Endothelial cell (in vitro differentiated cells): ENCODE data around the gene OR5B3. TPM values are rescaled to one million over a fixed set of nuclear protein-coding genes. Genes with fewer than 3 reads are reported as not detected.

Source experiments
- DNase-seq: peaks from one replicate; pipeline ENCODE4 v3.0.0; 2021; ENCODE audit warnings: low spot score
- H3K27ac Mint-ChIP-seq: one replicate; pipeline ENCODE4 v1.8.0; 2021; ENCODE audit warnings: mixed read lengths, inconsistent platforms; ENCODE audit not compliant: unreplicated experiment
- H3K27me3 Mint-ChIP-seq: one replicate; pipeline ENCODE4 v1.8.0; 2021; ENCODE audit warnings: mild to moderate bottlenecking, moderate library complexity, mixed read lengths, inconsistent platforms; ENCODE audit not compliant: unreplicated experiment
- H3K36me3 Mint-ChIP-seq: one replicate; pipeline ENCODE4 v1.8.0; 2021; ENCODE audit warnings: mild to moderate bottlenecking, low read depth, mixed read lengths, inconsistent platforms; ENCODE audit not compliant: unreplicated experiment
- H3K4me1 Mint-ChIP-seq: one replicate; pipeline ENCODE4 v1.8.0; 2021; ENCODE audit warnings: mild to moderate bottlenecking, mixed read lengths, inconsistent platforms; ENCODE audit not compliant: unreplicated experiment
- H3K4me3 Mint-ChIP-seq: one replicate; pipeline ENCODE4 v1.8.0; 2021; ENCODE audit warnings: mild to moderate bottlenecking, mixed read lengths, inconsistent platforms; ENCODE audit not compliant: unreplicated experiment
- H3K9me3 Mint-ChIP-seq: one replicate; pipeline ENCODE4 v1.8.0; 2021; ENCODE audit warnings: mixed read lengths, inconsistent platforms; ENCODE audit not compliant: unreplicated experiment
- CTCF ChIP-seq: fragments of 200-600 bp; sonication (generic); IDR thresholded peaks from one replicate; pipeline ENCODE4 v1.5.0; 2021; ENCODE audit warnings: antibody characterized with exemption; ENCODE audit not compliant: unreplicated experiment
- long read RNA-seq: library from polyadenylated mRNA; unstranded; transcript quantifications from one replicate; pipeline ENCODE4 v2.0.0, GENCODE V29; 2020; ENCODE audit not compliant: unreplicated experiment
- total RNA-seq: library from RNA; stranded (reverse); fragmentation: NEBNext Ultra II Directional; extraction: Animal tissue kit (Norgen Biotek cat#: 25700); gene quantifications from one replicate; pipeline ENCODE4 v1.2.1, GENCODE V29; 2021; ENCODE audit not compliant: unreplicated experiment

Gene OR5B3
- not detected for total RNA-seq
- long read RNA-seq, result 0 reads

GRCh38 chr11:58406774-58407173 lies at the start of gene OR5B3:
TSS of gene OR5B3 (minus strand) at chr11:58406874. CDS start at chr11:58403409, 3,465 bp downstream.
- Mint-ChIP-seq H3K9me3 (no peaks in the 10 kb centered on the region), H3K36me3 (no peaks in the 10 kb centered on the region), H3K27me3 (no peaks in the 10 kb centered on the region), H3K27ac (no peak within 1 kb of the TSS), H3K4me3 (no peak within 1 kb of the TSS), H3K4me1 (no peaks in the 10 kb centered on the region)
- TF ChIP-seq CTCF, result no peak
- no peak for DNase-seq

- Mint-ChIP-seq H3K9me3 (no peaks in the 10 kb centered on the region), H3K4me1 (no peaks in the 10 kb centered on the region), H3K27me3 (no peaks in the 10 kb centered on the region), H3K4me3 (no peak overlapping the region), H3K27ac (no peak overlapping the region), H3K36me3 (no peaks in the 10 kb centered on the region)
- DNase-seq, result no peak
- TF ChIP-seq CTCF, result no peak
Observed at GRCh38 chr11:58451585-58451984, 44.9 kb upstream of the OR5B3 start.

- TF ChIP-seq CTCF, result no peak
- H3K4me3 Mint-ChIP-seq, result no peak overlapping the region
- peaks cover 2% of the 10 kb centered on the region for H3K27me3 Mint-ChIP-seq
- no peaks in the 10 kb centered on the region for H3K36me3 Mint-ChIP-seq
- no peaks in the 10 kb centered on the region for H3K9me3 Mint-ChIP-seq
- no peak for DNase-seq
- no peak overlapping the region for H3K27ac Mint-ChIP-seq
- H3K4me1 Mint-ChIP-seq, result no peaks in the 10 kb centered on the region
Observed at GRCh38 chr11:58446294-58446693, 39.6 kb upstream of the OR5B3 start.

GRCh38 chr11:58444300-58444699 lies 37.6 kb upstream of the OR5B3 start:
- TF ChIP-seq CTCF, result no peak
- no peak overlapping the region for H3K4me3 Mint-ChIP-seq
- no peaks in the 10 kb centered on the region for H3K4me1 Mint-ChIP-seq
- DNase-seq, result no peak
- H3K9me3 Mint-ChIP-seq, result no peaks in the 10 kb centered on the region
- no peak overlapping the region for H3K27ac Mint-ChIP-seq
- no peaks in the 10 kb centered on the region for H3K36me3 Mint-ChIP-seq
- H3K27me3 Mint-ChIP-seq, result peaks cover 2% of the 10 kb centered on the region

- no peak for TF ChIP-seq CTCF
- no peaks in the 10 kb centered on the region for H3K36me3 Mint-ChIP-seq
- no peak within 1 kb of the TSS for H3K27ac Mint-ChIP-seq
- no peak for DNase-seq
- H3K4me3 Mint-ChIP-seq, result no peak within 1 kb of the TSS
- H3K9me3 Mint-ChIP-seq, result no peaks in the 10 kb centered on the region
- H3K27me3 Mint-ChIP-seq, result peaks cover 4% of the 10 kb centered on the region
- H3K4me1 Mint-ChIP-seq, result no peaks in the 10 kb centered on the region
Observed at GRCh38 chr11:58442136-58442535, 35.5 kb upstream of the OR5B3 start, which contains the start of gene OR5B12. TSS of gene OR5B12 (minus strand) at chr11:58442236. CDS start at chr11:58440151, 2,085 bp downstream.
